Activated CD4-positive, CD25-positive, alpha-beta regulatory T cell treated with anti-CD3 and anti-CD28 coated beads, Interleukin-2, amount 50 U/mL, for 24 hours (primary cell): ENCODE measurements around the gene APEX1.
"Not testable (repeated sequence)": the region's sequence is repeated elsewhere in the genome, so short reads cannot be mapped to it uniquely, and the experiment has no call there.

Experiments used
- ATAC-seq, 2 donors: fragments of 150-1000 bp; cut with Tn5 transposase; one replicate each; pipeline ENCODE4 v1.10.0; 2021; ENCODE audit warnings: mild to moderate bottlenecking in 1 of 2, moderate library complexity in 1 of 2

The APEX1 gene

GRCh38 chr14:20436363-20436755 lies 18.7 kb upstream of the APEX1 start:
- no peak for ATAC-seq

GRCh38 chr14:20438664-20439063 lies 16.4 kb upstream of the APEX1 start:
- no peak for ATAC-seq

GRCh38 chr14:20440465-20440864 lies 14.6 kb upstream of the APEX1 start:
- ATAC-seq: peak in 1 of 2 donors; percentile 14

GRCh38 chr14:20440882-20441281 lies 14.1 kb upstream of the APEX1 start:
- ATAC-seq: peak; percentile 75 to 83

GRCh38 chr14:20441461-20441860 lies 13.6 kb upstream of the APEX1 start:
- ATAC-seq: no peak

GRCh38 chr14:20443650-20444049 lies 11.4 kb upstream of the APEX1 start:
- ATAC-seq: not testable (repeated sequence)

- no peak for ATAC-seq
These were observed 8.1 kb upstream of the APEX1 start for GRCh38 chr14:20446889-20447288.

- not testable (repeated sequence) for ATAC-seq
These were observed 2.2 kb upstream of the APEX1 start for GRCh38 chr14:20452831-20453230.

GRCh38 chr14:20455355-20456300 lies 602 bp downstream of the APEX1 start:
- peak; percentile 71 to 72 for ATAC-seq

- ATAC-seq: no peak
These were observed 1.9 kb downstream of the APEX1 start for GRCh38 chr14:20456971-20457370.

GRCh38 chr14:20458031-20458789 lies 3.2 kb downstream of the APEX1 start:
- no peak for ATAC-seq

GRCh38 chr14:20460458-20461224 lies 5.6 kb downstream of the APEX1 start:
- peak; percentile 0 to 2 for ATAC-seq

- peak; percentile 96 to 97 for ATAC-seq
These were observed 6.5 kb downstream of the APEX1 start, which contains the start of gene PIP4P1 for GRCh38 chr14:20461225-20462141. Gene PIP4P1, minus strand, starts transcription at chr14:20461434. Its CDS starts 109 bp downstream, at chr14:20461325.

- no peak for ATAC-seq
These were observed 13.8 kb downstream of the APEX1 start for GRCh38 chr14:20468764-20469241.

GRCh38 chr14:20469242-20469889 lies 14.3 kb downstream of the APEX1 start, which contains the start of gene PNP:
Gene PNP, plus strand, starts transcription at chr14:20469406. Its CDS starts 119 bp downstream, at chr14:20469525.
- ATAC-seq: peak; percentile 94 to 95

- ATAC-seq: peak; percentile 79 to 82
These were observed 15.0 kb downstream of the APEX1 start for GRCh38 chr14:20469890-20470602.

GRCh38 chr14:20470603-20470901 lies 15.5 kb downstream of the APEX1 start:
- no peak for ATAC-seq

GRCh38 chr14:20472536-20473169 lies 17.6 kb downstream of the APEX1 start:
- ATAC-seq: no peak

- ATAC-seq: peak in 1 of 2 donors; percentile 29
These were observed 21.8 kb downstream of the APEX1 start for GRCh38 chr14:20476776-20477175.
